IMR-90 (cell line): ENCODE results near the gene NDUFB2.

Experiments used
- FOS ChIP-seq: fragments of 150-350 bp; IDR thresholded peaks from 2 replicates; pipeline ENCODE4 v1.6.1; 2016; ENCODE audit warnings: low read depth, low read length
- MXI1 ChIP-seq: IDR thresholded peaks from 2 replicates; pipeline ENCODE4 v1.6.1; 2012; ENCODE audit warnings: low read depth, mild to moderate bottlenecking, low read length, moderate library complexity, borderline replicate concordance
- POLR2A ChIP-seq: IDR thresholded peaks from 2 replicates; pipeline ENCODE4 v1.6.1; 2012; ENCODE audit warnings: mild to moderate bottlenecking, low read depth, low read length
- RFX5 ChIP-seq: IDR thresholded peaks from 2 replicates; pipeline ENCODE4 v1.8.0; 2012; ENCODE audit warnings: low read depth, mild to moderate bottlenecking, low read length, moderate library complexity
- TF ChIP-seq, protein P1 (sequence below): conservative IDR thresholded peaks from 2 replicates; pipeline ENCODE4 v1.5.1; 2012; ENCODE audit warnings: mild to moderate bottlenecking, low read depth, low read length, improper control_type of control experiment

DNA sequence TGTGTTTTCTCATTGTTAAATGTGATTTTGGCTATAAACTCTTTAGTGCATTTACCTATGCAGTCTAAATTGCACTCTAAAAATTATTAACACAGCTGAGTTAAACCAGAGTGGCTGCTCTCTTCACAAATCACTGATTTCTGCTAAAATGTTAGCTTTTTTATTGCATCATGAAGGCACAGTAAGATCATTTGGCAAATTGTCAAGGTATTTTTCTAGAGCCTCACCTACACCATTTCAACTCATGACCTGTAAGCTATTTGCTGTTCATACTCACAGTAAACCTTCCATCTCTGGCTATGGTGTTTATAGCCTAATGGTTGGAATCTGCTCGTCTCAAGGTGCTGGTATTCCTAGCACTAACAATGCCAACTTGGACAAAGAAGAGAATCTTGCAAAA is 25.7 kb downstream of the NDUFB2 start:
- TF ChIP-seq, protein P1, sequence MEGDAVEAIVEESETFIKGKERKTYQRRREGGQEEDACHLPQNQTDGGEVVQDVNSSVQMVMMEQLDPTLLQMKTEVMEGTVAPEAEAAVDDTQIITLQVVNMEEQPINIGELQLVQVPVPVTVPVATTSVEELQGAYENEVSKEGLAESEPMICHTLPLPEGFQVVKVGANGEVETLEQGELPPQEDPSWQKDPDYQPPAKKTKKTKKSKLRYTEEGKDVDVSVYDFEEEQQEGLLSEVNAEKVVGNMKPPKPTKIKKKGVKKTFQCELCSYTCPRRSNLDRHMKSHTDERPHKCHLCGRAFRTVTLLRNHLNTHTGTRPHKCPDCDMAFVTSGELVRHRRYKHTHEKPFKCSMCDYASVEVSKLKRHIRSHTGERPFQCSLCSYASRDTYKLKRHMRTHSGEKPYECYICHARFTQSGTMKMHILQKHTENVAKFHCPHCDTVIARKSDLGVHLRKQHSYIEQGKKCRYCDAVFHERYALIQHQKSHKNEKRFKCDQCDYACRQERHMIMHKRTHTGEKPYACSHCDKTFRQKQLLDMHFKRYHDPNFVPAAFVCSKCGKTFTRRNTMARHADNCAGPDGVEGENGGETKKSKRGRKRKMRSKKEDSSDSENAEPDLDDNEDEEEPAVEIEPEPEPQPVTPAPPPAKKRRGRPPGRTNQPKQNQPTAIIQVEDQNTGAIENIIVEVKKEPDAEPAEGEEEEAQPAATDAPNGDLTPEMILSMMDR = no peak
- TF ChIP-seq FOS (no peak), MXI1 (no peak), POLR2A (no peak), RFX5 (no peak)
